PC-3 (cell line): ENCODE measurements around the gene MAP1LC3B2. TPM values are rescaled to one million over a fixed set of nuclear protein-coding genes. Genes with fewer than 3 reads are reported as not detected.

ENCODE experiments used
- ATAC-seq: fragments of 200-7000 bp; cut with Tn5 transposase; 2 replicates; pipeline ENCODE4 v1.9.1; 2020; ENCODE audit warnings: mild to moderate bottlenecking, moderate library complexity
- BruUV-seq: library from RNA; stranded (reverse); fragments of 400-500 nt; replicated peaks from 2 replicates; lab custom pipeline; 2021; lab: Mats Ljungman, UMichigan
- CTCF ChIA-PET: fragments of 300-600 bp; sonication (Branson Sonifier 250); formaldehyde crosslinking; loops from one replicate; lab custom pipeline; 2022; ENCODE audit warnings: antibody characterized with exemption; lab: Charles Lee
- POLR2A ChIA-PET: fragments of 300-600 bp; sonication (Branson Sonifier 250); formaldehyde crosslinking; loops from one replicate; lab custom pipeline; 2022; ENCODE audit warnings: antibody characterized with exemption; ENCODE audit not compliant: unreplicated experiment; lab: Charles Lee
- DNase-seq: peaks from one replicate; pipeline ENCODE4 v3.0.0-alpha.2; 2015
- H2AFZ ChIP-seq: fragments of 300-600 bp; sonication (generic); 2 replicates; pipeline ENCODE4 v1.6.0; 2016; ENCODE audit warnings: antibody characterized with exemption, low read length
- H3F3A ChIP-seq: fragments of 300-600 bp; sonication (generic); one replicate; pipeline ENCODE4 v1.6.0; 2017; ENCODE audit warnings: antibody characterized with exemption, low read length, control low read depth, mild to moderate bottlenecking; ENCODE audit not compliant: unreplicated experiment
- H3K27ac ChIP-seq: fragments of 300-600 bp; sonication (generic); 2 replicates; pipeline ENCODE4 v1.5.1; 2016; ENCODE audit warnings: mild to moderate bottlenecking, low read length
- H3K27me3 ChIP-seq: fragments of 300-600 bp; sonication (generic); 2 replicates; pipeline ENCODE4 v1.6.1; 2016; ENCODE audit warnings: low read length, mixed read lengths
- H3K36me3 ChIP-seq: fragments of 300-600 bp; sonication (generic); 2 replicates; pipeline ENCODE4 v1.6.1; 2016; ENCODE audit warnings: low read depth, mixed run types, low read length, mixed read lengths
- H3K4me1 ChIP-seq: fragments of 300-600 bp; sonication (generic); 2 replicates; pipeline ENCODE4 v1.5.1; 2016; ENCODE audit warnings: low read length; ENCODE audit not compliant: insufficient read depth
- H3K4me2 ChIP-seq: fragments of 300-600 bp; sonication (generic); 2 replicates; pipeline ENCODE4 v1.6.0; 2016; ENCODE audit warnings: low read length
- H3K4me3 ChIP-seq: fragments of 300-600 bp; sonication (generic); 2 replicates; pipeline ENCODE4 v1.5.1; 2016; ENCODE audit warnings: mild to moderate bottlenecking, low read length, mixed read lengths
- H3K79me2 ChIP-seq: fragments of 300-600 bp; sonication (generic); 2 replicates; pipeline ENCODE4 v1.6.1; 2017; ENCODE audit warnings: low read length, mixed read lengths
- H3K9ac ChIP-seq: fragments of 300-600 bp; sonication (generic); 2 replicates; pipeline ENCODE4 v1.6.0; 2016; ENCODE audit warnings: mild to moderate bottlenecking, low read length
- H3K9me2 ChIP-seq: fragments of 300-600 bp; sonication (generic); replicated peaks from 2 replicates; pipeline ENCODE4 v1.6.1; 2016; ENCODE audit warnings: mixed run types, low read length, mixed read lengths
- H3K9me3 ChIP-seq: fragments of 300-600 bp; sonication (generic); 2 replicates; pipeline ENCODE4 v1.6.1; 2016; ENCODE audit warnings: low read length, mixed read lengths
- H4K20me1 ChIP-seq: fragments of 300-600 bp; sonication (generic); 2 replicates; pipeline ENCODE4 v1.6.1; 2016; ENCODE audit warnings: low read length, mixed read lengths
- EZH2 ChIP-seq: fragments of 300-600 bp; sonication (generic); IDR thresholded peaks from one replicate; pipeline ENCODE4 v1.6.1; 2017; ENCODE audit warnings: antibody characterized with exemption, mild to moderate bottlenecking, low read length; ENCODE audit not compliant: unreplicated experiment
- EZH2phosphoT487 ChIP-seq: fragments of 300-600 bp; sonication (generic); IDR thresholded peaks from 2 replicates; pipeline ENCODE4 v1.6.1; 2018; ENCODE audit warnings: mild to moderate bottlenecking, antibody characterized with exemption, low read length, borderline replicate concordance
- intact Hi-C: fragments of 100-400 bp; cut with micrococcal nuclease; formaldehyde crosslinking; loops from 2 replicates; pipeline ENCODE4 v1.9.0; 2023
- total RNA-seq: library from RNA; depleted of rRNA; stranded (reverse); fragments of >200 nt; gene quantifications from 2 replicates; pipeline ENCODE4 v1.2.3, GENCODE V29; 2014
- TF ChIP-seq, protein P1 (sequence below): fragments of 300-600 bp; sonication (generic); conservative IDR thresholded peaks from 2 replicates; pipeline ENCODE4 v1.5.1; 2017; ENCODE audit warnings: antibody characterized with exemption, low read depth, mild to moderate bottlenecking, low read length

MAP1LC3B2 gene
- total RNA-seq, 1 experiment from 2014 or later: not detected

DNA sequence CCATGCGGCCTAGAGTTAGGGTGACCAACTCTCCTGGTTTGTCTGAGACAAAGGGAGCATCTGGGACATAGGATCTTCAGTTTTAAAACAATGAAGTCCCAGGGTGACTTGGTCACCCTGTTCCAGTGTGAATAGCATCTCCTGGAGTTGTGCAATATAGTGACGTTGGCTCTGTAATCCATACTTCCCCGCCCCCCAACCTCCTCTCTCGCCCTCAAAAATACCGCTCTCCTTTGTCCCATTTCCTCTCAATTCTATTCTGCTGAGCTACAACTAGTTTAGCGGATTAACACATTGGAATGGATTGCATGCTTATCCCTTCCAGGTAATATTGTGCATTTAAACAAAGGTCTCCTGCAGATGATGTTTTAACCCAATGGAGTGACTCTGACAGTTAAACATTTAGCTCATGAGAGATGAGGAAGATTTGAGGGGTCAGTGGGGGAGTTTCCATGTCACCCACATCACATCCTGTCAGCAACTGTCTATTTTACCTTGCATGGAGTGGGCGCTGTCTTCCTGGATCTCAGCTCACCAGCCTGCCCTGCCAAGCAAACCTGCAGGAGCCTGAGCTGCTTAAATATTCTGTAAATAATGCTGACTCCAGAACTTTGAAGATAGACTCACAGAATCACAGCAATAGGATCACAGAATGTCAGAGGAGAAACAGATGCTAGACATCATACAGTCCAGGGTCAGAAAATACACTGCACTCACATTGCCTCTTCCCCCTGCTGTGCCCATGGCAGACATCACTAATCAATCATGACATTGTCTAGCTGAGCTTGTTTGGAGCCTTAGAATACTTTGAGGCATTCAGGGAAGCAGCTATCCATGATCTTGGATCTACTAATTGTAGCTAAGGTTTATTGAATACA lies 43.0 kb downstream of the MAP1LC3B2 start:
- H4K20me1 ChIP-seq: no peaks in the 10 kb centered on the region
- H3K4me2 ChIP-seq: 0 out of 2 replicates have a peak overlapping the region, but pooled peaks have one; percentile 9
- H3K79me2 ChIP-seq: no peaks in the 10 kb centered on the region
- no peak overlapping the region for H2AFZ ChIP-seq
- H3F3A ChIP-seq: no peaks in the 10 kb centered on the region
- H3K27ac ChIP-seq: no peak overlapping the region
- DNase-seq (no peak), ATAC-seq (no peak)
- CTCF ChIA-PET: interaction anchor here (0.6 kb wide), 1 partner anchor 323 kb away, joined by 3 read pairs; no protein-coding TSS in a partner anchor
- no peaks in the 10 kb centered on the region for H3K36me3 ChIP-seq
- intact Hi-C loops: loop anchor here (10.0 kb wide), 1 partner anchor 93 kb away; no protein-coding TSS in a partner anchor
- no peak overlapping the region for H3K4me3 ChIP-seq
- H3K4me1 ChIP-seq: peaks cover 40% of the 10 kb centered on the region
- H3K9me2 ChIP-seq: no peaks in the 10 kb centered on the region
- no peak for TF ChIP-seq EZH2phosphoT487
- TF ChIP-seq, protein P1, sequence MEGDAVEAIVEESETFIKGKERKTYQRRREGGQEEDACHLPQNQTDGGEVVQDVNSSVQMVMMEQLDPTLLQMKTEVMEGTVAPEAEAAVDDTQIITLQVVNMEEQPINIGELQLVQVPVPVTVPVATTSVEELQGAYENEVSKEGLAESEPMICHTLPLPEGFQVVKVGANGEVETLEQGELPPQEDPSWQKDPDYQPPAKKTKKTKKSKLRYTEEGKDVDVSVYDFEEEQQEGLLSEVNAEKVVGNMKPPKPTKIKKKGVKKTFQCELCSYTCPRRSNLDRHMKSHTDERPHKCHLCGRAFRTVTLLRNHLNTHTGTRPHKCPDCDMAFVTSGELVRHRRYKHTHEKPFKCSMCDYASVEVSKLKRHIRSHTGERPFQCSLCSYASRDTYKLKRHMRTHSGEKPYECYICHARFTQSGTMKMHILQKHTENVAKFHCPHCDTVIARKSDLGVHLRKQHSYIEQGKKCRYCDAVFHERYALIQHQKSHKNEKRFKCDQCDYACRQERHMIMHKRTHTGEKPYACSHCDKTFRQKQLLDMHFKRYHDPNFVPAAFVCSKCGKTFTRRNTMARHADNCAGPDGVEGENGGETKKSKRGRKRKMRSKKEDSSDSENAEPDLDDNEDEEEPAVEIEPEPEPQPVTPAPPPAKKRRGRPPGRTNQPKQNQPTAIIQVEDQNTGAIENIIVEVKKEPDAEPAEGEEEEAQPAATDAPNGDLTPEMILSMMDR: no peak
- no peak for TF ChIP-seq EZH2
- no peaks in the 10 kb centered on the region for H3K9me3 ChIP-seq
- POLR2A ChIA-PET: interaction anchor here (0.6 kb wide), 1 partner anchor 288 kb away, joined by 3 read pairs; no protein-coding TSS in a partner anchor
- no peak overlapping the region for H3K9ac ChIP-seq
- BruUV-seq: no TSS peak
- no peaks in the 10 kb centered on the region for H3K27me3 ChIP-seq

DNA sequence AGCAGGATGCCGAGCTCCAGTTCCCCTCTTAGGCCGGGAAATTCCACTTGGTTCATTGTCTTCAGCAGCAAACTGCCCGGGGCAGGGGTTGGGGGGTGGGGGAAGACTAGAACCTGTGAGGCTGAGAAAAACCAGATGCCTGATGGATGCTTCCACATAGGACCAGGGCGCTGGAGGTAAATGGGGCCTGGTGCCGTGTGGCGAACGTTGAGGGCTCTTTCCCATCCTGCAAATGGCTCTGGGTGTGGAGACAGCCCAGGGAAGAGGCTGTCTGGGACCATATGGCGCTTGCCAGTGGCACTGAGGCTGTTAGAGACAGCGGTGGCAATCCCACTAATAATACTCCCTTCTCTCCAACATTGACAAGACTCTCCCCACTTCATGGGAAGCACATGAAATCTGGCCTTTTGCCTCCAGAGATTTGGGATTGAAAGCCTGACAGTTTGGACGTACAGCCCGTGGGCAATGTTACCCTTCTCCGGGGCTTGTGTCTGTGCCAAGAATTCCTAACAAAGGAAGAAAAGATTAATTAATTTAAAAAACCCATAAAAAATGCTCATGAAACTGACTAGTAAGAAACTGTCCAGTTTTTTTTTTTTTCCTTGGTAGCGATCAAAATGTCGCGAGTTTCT lies 44.5 kb downstream of the MAP1LC3B2 start:
- no peaks in the 10 kb centered on the region for H4K20me1 ChIP-seq
- DNase-seq: no peak
- H3K9ac ChIP-seq: no peak overlapping the region
- no peak overlapping the region for H3K27ac ChIP-seq
- no TSS peak for BruUV-seq
- TF ChIP-seq EZH2 (no peak), EZH2phosphoT487 (no peak)
- TF ChIP-seq, protein P1: no peak
- no peaks in the 10 kb centered on the region for H3K9me3 ChIP-seq
- H2AFZ ChIP-seq: no peak overlapping the region
- H3K79me2 ChIP-seq: no peaks in the 10 kb centered on the region
- no peaks in the 10 kb centered on the region for H3K27me3 ChIP-seq
- ChIA-PET CTCF (no interaction called here), POLR2A (no interaction called here)
- no peak overlapping the region for H3K4me2 ChIP-seq
- peaks cover 31% of the 10 kb centered on the region for H3K4me1 ChIP-seq
- H3K36me3 ChIP-seq: no peaks in the 10 kb centered on the region
- intact Hi-C loops: loop anchor here (10.0 kb wide), 1 partner anchor 91 kb away; no protein-coding TSS in a partner anchor
- H3F3A ChIP-seq: no peaks in the 10 kb centered on the region
- no peaks in the 10 kb centered on the region for H3K9me2 ChIP-seq
- no peak overlapping the region for H3K4me3 ChIP-seq
- ATAC-seq: no peak
